Measurements from ENCODE around the gene GPRIN1.

The GPRIN1 gene

DNA sequence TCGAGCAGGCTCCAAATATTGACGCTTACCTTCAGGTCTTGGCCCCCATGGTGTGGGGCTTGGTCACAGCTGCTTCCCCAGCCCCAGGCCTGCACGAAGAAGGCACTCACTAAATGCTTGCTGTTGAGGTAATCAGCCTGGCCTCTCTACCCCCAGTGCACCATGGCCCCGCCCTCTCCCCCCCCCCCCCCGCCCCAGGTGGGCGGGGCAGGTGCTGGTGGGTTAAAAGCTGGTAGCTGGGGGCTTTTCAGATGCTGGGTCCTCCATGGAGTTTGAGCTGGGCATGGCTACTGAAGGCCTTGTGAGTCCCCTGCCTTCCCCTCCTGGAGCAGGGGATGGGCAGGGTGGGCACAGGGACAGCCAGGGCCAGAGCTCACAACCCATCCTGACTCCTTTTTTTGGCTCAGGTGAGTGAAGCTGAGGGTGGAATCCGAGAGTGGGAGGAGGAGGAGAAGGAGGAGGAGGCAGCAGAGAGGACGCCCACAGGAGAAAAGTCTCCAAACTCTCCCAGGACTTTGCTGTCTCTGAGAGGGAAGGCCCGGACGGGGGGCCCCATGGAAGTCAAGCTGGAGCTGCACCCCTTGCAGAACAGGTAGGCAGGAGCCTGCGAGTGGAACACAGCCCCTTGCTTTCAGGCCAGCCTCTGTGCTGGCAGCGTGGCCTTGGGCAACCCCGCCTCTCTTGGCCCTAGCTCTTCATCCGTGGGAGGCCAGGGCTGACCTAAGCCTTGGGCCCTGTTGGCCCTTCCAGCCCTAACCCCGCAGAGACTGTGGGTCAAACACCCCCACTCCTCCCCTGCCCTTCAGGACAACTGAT is 32.9 kb upstream of the GPRIN1 start:
- no peak for FAIRE-seq

- FAIRE-seq: no peak
Measured at GRCh38 chr5:176640616-176641015, 30.7 kb upstream of the GPRIN1 start.

GRCh38 chr5:176639981-176640380 is 30.0 kb upstream of the GPRIN1 start:
- FAIRE-seq: no peak

- no peak for FAIRE-seq
Measured at GRCh38 chr5:176639208-176639607, 29.3 kb upstream of the GPRIN1 start.

DNA sequence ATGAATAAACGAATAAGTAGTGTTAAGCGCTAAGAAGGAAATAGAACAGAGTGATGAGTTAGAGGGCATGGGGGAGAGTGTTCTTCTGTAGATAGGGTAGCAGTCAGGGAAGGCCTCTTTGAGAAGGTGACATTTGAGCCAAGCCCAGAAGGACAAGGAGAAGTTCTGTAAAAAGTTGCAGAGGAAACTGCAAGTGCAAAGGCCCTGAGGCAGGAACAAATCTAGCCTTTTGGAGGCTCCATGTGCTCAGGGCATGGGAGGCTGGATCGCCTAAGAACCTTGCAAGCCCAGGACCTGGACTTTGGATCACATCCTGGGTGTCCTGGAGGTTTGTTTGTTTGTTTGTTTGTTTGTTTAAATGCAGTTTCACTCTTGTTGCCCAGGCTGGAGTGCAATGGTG is 28.5 kb upstream of the GPRIN1 start:
- no peak for FAIRE-seq

DNA sequence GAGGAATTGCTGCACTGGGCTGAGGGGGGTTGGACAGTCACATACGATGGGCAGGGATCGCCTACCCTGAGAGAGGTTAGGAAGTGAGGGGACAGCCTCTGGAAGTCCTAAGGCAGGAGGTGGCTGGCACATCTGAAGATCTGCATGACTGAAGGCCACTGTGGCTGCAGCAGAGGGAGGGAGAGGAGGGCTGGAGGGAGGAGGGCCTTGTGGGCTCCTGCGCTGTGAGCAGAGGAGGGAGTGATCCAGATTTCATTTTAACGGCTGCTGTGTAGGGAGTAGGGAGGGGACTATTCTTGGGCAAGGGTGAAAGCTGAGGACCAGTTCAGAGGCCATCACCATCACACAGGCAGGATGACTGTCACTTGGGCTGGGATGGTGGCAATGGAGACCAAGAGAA is 27.6 kb upstream of the GPRIN1 start:
- FAIRE-seq: no peak

DNA sequence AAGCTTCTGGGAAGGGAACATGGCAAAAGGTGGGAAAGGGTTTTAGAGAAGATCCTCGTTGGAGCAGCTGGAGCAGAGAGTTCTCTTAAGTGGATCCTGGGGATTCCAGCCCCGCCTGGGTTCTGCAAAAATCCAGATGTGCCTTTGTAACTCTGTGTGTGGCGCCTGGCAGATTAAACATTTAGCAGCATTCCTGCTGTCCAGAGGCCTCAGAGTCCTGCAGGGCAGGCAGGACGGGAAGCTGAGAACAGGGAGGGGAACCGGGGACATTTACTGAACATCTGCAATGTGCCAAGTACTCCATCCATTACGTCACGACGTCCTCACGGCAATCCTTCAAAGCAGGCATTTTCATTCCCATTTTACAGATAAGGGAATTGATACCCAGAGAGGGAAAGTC is 26.5 kb upstream of the GPRIN1 start:
- no peak for FAIRE-seq

DNA sequence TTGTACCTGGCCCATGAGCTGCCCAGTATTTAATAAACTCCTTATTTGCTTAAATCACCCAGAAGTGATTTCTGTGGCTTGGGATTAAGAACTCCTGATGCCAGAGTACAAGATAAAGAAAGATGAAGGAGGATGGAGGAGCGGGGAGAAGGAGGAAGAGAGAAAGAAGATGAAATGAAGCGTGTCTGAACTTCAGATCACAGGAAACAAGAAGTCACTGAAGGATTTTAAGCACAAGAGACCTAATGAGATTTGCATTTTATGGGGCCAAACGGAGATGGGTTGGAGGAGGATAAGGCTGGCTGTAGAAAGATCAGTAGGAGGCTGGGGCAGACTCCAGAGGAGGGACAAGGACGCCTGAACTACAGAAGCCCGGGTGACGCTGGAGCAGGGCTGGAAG is 23.6 kb upstream of the GPRIN1 start:
- no peak for FAIRE-seq

DNA sequence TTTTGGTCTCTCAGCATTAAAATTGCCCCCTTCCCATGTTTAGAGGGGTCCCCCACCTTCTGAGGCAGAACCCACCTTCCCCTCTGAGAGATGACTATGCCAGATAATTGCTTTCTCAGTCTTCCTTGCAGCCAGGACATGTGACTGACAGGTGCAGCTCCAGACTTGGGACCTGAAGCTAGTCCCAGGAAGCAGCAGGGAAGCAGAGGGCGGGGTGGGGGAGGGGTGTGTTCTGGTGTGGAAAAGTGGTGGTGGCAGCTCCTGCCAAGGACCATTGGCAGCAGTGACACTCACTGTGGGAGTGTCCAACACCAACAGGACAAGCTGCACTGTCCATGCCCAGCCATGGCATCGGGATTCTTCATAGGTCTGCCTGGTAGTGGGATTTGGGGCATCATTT is 22.8 kb upstream of the GPRIN1 start:
- no peak for FAIRE-seq

GRCh38 chr5:176631383-176632200 is 21.6 kb upstream of the GPRIN1 start:
- no peak for FAIRE-seq

DNA sequence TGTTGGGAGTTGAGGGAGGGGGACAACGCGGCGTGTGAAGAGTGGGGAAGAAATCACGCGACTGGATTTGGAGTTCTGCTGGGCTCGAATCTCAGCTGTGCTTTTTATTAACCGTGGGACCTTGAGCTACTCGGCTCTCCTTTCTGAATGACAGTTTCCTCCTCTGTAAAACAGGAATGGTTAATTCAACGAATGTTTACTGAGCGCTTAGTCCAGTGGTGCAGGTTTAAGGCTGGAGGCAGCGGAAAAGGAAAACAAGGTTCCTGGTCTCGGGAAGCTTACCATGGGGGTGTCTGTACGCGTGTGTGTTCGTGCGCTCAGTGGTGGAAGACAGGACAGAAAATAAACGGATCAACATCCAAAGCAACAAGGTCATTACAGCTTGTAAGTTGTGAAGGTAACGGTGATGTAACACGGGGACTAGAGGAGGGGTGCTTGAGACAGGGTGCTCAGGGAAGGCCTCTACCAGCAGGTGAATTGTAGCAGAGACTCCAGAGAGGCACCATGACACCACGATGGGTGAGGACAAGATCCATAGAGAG is 20.8 kb upstream of the GPRIN1 start:
- no peak for FAIRE-seq

DNA sequence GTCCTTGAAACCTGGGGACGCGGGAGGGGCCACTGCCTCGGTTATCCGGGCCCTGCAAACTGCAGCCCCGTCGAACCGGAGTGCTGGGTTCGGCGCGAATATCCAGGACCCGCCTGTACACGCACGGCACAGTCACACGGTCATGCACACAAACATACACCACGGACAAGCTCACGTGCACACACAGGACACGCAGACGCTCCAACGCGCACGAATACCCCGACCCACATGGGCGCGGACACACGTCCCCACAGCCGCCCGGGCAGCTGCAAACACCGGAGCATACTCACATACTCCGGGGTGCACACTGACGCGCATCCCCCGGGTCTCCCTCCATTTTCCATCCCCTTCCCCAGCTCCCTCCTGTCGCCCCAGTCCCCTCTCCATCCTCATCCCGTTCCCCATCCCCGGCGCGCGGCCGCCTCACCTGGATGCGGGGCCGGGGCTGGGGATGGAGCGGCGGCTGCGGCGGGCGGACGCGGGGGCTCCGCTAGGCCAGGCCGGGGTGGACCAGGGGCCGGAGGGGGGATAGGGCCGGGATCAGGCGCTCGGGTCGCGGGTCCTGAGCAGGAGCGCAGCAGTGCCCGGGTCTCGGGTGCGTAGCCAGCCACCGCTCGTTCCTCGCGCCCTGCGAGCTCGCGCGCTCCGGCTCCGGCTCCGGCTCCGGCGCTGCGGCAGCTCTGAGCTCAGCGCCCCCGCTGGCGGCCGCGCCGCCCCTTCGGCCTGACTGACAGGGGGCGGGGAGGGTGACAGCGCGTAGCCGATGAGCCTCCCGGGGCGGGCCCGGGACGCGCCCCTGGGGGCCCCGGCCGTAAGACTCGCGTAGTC is 20.1 kb upstream of the GPRIN1 start, which contains the start of the genes EIF4E1B and SNCB:
Gene EIF4E1B (plus strand): TSS at position 823 of the 828 bp plus-strand sequence. CDS start 12,113 bp downstream, outside the sequence.
Gene SNCB (minus strand): TSS at position 682 of the 828 bp plus-strand sequence. CDS start 880 bp downstream, outside the sequence.
- no peak for FAIRE-seq

GRCh38 chr5:176629317-176629852 is 19.4 kb upstream of the GPRIN1 start:
- no peak for FAIRE-seq

DNA sequence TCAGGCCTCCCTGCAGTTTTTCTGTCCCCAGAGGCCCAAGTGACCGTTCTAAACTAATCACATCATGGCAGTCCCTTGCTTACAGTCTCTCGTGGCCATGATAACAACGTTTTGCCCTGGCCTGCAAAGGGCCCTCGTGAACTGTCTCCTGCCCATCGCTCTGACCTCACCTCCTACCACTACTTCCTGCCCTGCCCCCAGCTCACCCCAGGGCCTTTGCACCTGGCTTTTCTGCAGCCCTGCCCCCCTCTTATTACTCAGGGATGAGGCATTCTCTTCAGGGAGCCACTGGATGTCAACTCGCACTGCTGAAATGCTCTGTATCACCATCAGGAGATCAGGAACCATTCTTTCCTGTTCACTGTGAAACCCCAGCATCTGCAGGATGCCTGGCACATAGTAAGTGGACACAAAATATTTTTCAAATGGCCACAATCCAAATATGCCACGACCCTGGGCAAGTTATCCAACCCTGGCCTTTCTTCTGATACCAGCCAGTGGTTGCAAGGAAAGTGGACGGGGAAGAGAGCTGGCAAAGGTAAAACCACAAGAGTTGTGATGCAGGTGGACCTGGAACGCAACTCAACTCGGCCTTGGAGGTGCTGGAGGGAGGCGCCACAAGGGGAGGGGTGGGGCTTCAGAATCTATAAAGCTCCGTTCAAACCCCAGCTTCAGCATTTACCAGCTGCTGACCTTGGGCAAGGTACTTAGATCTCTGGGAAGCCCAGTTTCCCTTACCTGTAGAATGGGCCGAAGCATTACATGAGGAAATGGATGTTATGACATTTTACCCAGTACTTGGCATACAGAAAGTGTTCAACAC is 18.7 kb upstream of the GPRIN1 start:
- no peak for FAIRE-seq

DNA sequence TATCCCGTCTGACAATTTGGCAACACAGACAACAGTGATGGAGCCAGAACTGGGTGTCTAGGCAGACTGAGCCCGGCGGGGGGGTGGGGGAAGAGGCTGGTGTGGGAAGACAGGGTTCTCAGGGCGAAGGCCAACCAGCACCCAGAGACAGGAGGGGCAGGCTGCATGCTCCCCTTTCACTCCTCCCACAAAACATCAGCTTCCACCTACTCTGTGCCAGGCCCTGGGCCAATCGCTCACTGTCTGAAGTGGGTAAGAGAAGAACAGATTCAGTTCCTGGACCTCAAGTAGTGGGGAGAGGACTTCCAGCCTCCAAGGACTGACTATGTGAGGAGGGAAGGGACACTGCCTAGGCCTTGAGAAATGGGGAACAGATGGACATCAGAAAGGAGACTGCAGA is 17.6 kb upstream of the GPRIN1 start:
- FAIRE-seq: no peak

- no peak for FAIRE-seq
Measured at GRCh38 chr5:176626876-176627236, 16.9 kb upstream of the GPRIN1 start.

DNA sequence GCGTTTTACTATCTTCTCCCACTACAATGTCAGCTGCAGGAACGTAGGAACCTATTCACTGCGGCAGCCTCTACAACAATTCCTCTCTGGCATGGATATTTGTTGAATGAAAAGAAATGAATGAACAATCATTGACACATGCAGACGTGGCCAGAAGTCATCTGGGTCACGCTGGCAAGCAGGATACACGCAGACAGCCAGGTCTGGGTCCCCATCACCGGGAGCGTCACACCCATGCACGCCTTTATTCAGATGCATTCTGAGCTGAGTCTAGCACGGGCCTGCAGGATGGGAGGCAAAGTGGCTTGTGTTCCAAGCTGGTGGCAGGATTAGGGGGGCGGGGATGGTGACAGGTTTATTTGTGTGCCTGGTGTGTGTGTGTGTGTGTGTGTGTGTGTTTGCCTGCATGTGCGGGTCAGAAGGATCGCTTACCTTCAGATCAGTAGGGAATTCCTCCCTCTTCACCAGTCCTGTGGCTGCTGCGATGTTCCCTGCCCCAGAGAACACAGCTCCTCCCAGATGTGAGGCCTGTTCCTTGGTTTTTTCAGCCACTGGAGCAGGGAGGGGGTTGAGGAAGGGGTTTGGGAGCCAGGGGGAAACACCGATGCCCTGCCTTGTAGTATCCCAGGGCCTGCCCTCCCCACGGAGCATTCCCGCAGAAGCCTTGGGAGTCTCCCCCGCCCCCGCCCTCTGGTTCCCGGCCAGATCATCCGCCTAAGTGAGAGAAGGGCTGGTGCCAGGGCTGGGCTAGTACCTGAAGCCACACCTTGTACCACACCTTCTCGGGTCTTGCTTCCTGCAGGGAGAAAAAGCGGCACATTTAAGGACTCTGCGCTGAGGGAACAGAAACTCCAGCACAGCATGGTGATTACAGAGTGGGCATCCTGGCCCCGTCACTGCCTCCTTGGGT is 16.3 kb upstream of the GPRIN1 start:
- no peak for FAIRE-seq

DNA sequence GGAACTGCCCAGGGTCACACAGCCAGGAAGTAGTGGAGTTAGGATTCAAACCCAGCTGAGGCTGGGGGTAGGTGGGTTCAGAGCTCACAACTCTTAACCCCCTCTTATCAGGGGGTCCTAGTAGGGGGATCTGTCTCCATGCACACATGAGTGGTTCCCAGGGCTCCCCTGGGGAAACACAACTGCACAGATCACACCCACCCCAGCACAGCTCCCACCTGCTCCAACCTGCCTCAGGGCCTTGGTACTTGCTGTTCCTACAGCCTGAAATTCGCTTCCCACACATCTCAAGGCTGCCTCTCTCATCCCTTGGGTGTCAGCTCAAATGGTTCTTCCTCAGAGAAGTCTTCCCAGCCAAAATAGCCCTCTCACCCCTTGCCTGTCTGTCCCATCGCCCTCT is 15.6 kb upstream of the GPRIN1 start:
- FAIRE-seq: no peak

DNA sequence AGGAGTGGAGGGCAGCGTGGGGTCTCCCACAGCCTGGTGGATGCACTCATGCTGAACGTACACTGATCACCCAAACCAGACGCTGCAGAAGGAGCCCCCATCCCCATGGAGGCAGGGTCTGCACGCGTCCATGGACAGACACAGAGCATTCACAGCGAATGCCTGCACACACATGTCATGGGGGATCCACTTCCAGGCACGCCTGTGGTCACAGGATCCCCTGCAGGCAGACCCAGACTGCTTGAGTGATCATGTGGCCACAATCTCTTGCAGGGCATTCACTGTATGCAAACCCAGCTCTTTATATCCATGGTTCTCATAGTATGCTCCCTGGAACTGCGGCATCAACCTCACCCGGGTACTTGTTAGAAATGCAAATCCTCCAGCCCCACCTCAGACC is 15.0 kb upstream of the GPRIN1 start:
- FAIRE-seq: no peak

GRCh38 chr5:176624142-176624541 is 14.2 kb upstream of the GPRIN1 start:
- FAIRE-seq: no peak

GRCh38 chr5:176621661-176622079 is 11.7 kb upstream of the GPRIN1 start:
- FAIRE-seq: no peak

All from A204.1 (cell line).